Esophagus squamous epithelium (tissue), 4 donors: ENCODE measurements around the gene CFAP74.

Experiments used
- POLR2A ChIP-seq, 4 donors: fragments of 450-650 bp; IDR thresholded peaks; one replicate each; pipeline ENCODE4 v1.6.1; 2017; ENCODE audit warnings: antibody characterized with exemption in 4 of 4, mild to moderate bottlenecking in 4 of 4, moderate library complexity in 3 of 4
- TF ChIP-seq, protein P1 (sequence below), 6 experiments: fragments of 450-650 bp in 4 of 6; fragments of 200-600 bp in 2 of 6; sonication (generic) in 2 of 6; IDR thresholded peaks; one replicate each; pipeline ENCODE4 v1.5.1; 2016 to 2019; ENCODE audit warnings: antibody characterized with exemption in 6 of 6, mild to moderate bottlenecking in 4 of 6, moderate library complexity in 4 of 6

DNA sequence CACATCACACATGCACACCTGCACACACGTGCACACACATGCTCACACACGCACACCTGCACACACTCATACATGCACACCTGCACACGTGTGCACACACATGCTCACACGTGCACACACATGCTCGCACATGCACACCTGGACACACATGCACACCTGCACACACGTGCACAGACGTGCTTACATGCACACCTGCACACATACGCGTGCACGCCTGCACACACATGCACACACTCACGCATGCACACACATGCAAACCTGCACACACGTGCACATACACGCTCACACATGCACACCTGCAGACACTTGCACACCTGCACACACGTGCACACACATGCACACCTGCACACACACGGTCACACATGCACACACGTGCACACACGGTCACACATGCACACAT, 32.6 kb downstream of the CFAP74 start:
- TF ChIP-seq, protein P1, sequence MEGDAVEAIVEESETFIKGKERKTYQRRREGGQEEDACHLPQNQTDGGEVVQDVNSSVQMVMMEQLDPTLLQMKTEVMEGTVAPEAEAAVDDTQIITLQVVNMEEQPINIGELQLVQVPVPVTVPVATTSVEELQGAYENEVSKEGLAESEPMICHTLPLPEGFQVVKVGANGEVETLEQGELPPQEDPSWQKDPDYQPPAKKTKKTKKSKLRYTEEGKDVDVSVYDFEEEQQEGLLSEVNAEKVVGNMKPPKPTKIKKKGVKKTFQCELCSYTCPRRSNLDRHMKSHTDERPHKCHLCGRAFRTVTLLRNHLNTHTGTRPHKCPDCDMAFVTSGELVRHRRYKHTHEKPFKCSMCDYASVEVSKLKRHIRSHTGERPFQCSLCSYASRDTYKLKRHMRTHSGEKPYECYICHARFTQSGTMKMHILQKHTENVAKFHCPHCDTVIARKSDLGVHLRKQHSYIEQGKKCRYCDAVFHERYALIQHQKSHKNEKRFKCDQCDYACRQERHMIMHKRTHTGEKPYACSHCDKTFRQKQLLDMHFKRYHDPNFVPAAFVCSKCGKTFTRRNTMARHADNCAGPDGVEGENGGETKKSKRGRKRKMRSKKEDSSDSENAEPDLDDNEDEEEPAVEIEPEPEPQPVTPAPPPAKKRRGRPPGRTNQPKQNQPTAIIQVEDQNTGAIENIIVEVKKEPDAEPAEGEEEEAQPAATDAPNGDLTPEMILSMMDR (IDR thresholded peaks at IDR 0.05): no peak
- no peak for TF ChIP-seq POLR2A (IDR thresholded peaks at IDR 0.05)
